Vagina (tissue), 2 donors: ENCODE data around the gene FSTL4. TPM values are rescaled to one million over a fixed set of nuclear protein-coding genes. Genes with fewer than 3 reads are reported as not detected.

Experiments
- DNase-seq, 2 donors: peaks; one replicate each; pipeline ENCODE4 v3.0.0-alpha.2; 2017; ENCODE audit errors: extremely low spot score in 2 of 2
- H3K27ac ChIP-seq: fragments of 200-600 bp; sonication (generic); one replicate; pipeline ENCODE4 v1.5.1; 2019
- H3K27me3 ChIP-seq: fragments of 200-600 bp; sonication (generic); one replicate; pipeline ENCODE4 v1.5.1; 2019
- H3K36me3 ChIP-seq, 2 donors: fragments of 200-600 bp; sonication (generic); one replicate each; pipeline ENCODE4 v1.5.1; 2017 to 2019
- H3K4me1 ChIP-seq: fragments of 200-600 bp; sonication (generic); one replicate; pipeline ENCODE4 v1.5.1; 2019
- H3K4me3 ChIP-seq, 2 donors: fragments of 200-600 bp; sonication (generic); 1 replicate in 1 of 2; 2 replicates in 1 of 2; pipeline ENCODE4 v1.5.1; 2016 to 2019
- H3K9me3 ChIP-seq: fragments of 200-600 bp; sonication (generic); one replicate; pipeline ENCODE4 v1.5.1; 2019
- CTCF ChIP-seq, 3 experiments: fragments of 450-650 bp in 2 of 3; fragments of 200-600 bp in 1 of 3; sonication (generic) in 1 of 3; IDR thresholded peaks; one replicate each; pipeline ENCODE4 v1.5.1; 2017 to 2019; ENCODE audit warnings: antibody characterized with exemption in 3 of 3, mild to moderate bottlenecking in 2 of 3, moderate library complexity in 2 of 3
- POLR2A ChIP-seq, 2 donors: fragments of 450-650 bp; IDR thresholded peaks; one replicate each; pipeline ENCODE4 v1.6.1; 2017; ENCODE audit warnings: antibody characterized with exemption in 2 of 2, mild to moderate bottlenecking in 2 of 2, moderate library complexity in 2 of 2
- POLR2AphosphoS5 ChIP-seq, 2 donors: sonication (generic); formaldehyde crosslinking; IDR thresholded peaks; one replicate each; pipeline ENCODE4 v1.9.0; 2017; ENCODE audit warnings: antibody characterized with exemption in 2 of 2, mild to moderate bottlenecking in 2 of 2, low read depth in 1 of 2; ENCODE audit not compliant: insufficient read depth in 1 of 2
- intact Hi-C: fragments of 100-400 bp; cut with DNase I; formaldehyde crosslinking; loops from one replicate; pipeline ENCODE4 v1.15.1; 2023
- total RNA-seq: library from RNA; depleted of rRNA; stranded (reverse); fragments of >200 nt; gene quantifications from one replicate; pipeline ENCODE4 v1.2.3, GENCODE V29; 2016

Gene FSTL4
- total RNA-seq, 1 donor from 2014 or later, result 3.7 TPM

- intact Hi-C loops, result no loop called here
- no peak overlapping the region for H3K27ac ChIP-seq
- no peaks in the 10 kb centered on the region for H3K4me1 ChIP-seq
- no peak for TF ChIP-seq POLR2A (IDR thresholded peaks at IDR 0.05)
- no peak for TF ChIP-seq CTCF (IDR thresholded peaks at IDR 0.05)
- TF ChIP-seq POLR2AphosphoS5 (IDR thresholded peaks at IDR 0.05; ENCODE audit: insufficient read depth in 1 of 2, low read depth in 1 of 2), result no peak
- DNase-seq, result peak; percentile 43 to 56
- H3K9me3 ChIP-seq, result no peaks in the 10 kb centered on the region
- H3K36me3 ChIP-seq, result no peaks in the 10 kb centered on the region
- no peaks in the 10 kb centered on the region for H3K27me3 ChIP-seq
- no peak overlapping the region for H3K4me3 ChIP-seq
These were observed 223.2 kb downstream of the FSTL4 start for GRCh38 chr5:133389066-133389590.

- peak; percentile 70 to 79 for DNase-seq
- intact Hi-C loops, result no loop called here
- Histone ChIP-seq H3K27me3 (no peaks in the 10 kb centered on the region), H3K9me3 (no peaks in the 10 kb centered on the region), H3K4me3 (no peak overlapping the region), H3K27ac (no peak overlapping the region), H3K4me1 (no peaks in the 10 kb centered on the region), H3K36me3 (no peaks in the 10 kb centered on the region)
- TF ChIP-seq CTCF (IDR thresholded peaks at IDR 0.05), result no peak
- TF ChIP-seq POLR2A (IDR thresholded peaks at IDR 0.05), result no peak
- no peak for TF ChIP-seq POLR2AphosphoS5 (IDR thresholded peaks at IDR 0.05; ENCODE audit: insufficient read depth in 1 of 2, low read depth in 1 of 2)
These were observed 224.7 kb downstream of the FSTL4 start for GRCh38 chr5:133387621-133388020.

- Histone ChIP-seq H3K4me1 (no peaks in the 10 kb centered on the region), H3K27ac (no peak overlapping the region), H3K27me3 (no peaks in the 10 kb centered on the region), H3K4me3 (no peak overlapping the region), H3K36me3 (no peaks in the 10 kb centered on the region), H3K9me3 (no peaks in the 10 kb centered on the region)
- intact Hi-C loops, result no loop called here
- no peak for TF ChIP-seq POLR2AphosphoS5 (IDR thresholded peaks at IDR 0.05; ENCODE audit: insufficient read depth in 1 of 2, low read depth in 1 of 2)
- no peak for TF ChIP-seq POLR2A (IDR thresholded peaks at IDR 0.05)
- TF ChIP-seq CTCF (IDR thresholded peaks at IDR 0.05), result no peak
- peak; percentile 49 to 74 for DNase-seq
These were observed 225.2 kb downstream of the FSTL4 start for GRCh38 chr5:133387091-133387490.

- no peaks in the 10 kb centered on the region for H3K9me3 ChIP-seq
- DNase-seq, result peak in 1 of 2 donors; percentile 32
- intact Hi-C loops, result no loop called here
- H3K36me3 ChIP-seq, result no peaks in the 10 kb centered on the region
- H3K27me3 ChIP-seq, result no peaks in the 10 kb centered on the region
- no peak overlapping the region for H3K27ac ChIP-seq
- no peak overlapping the region for H3K4me3 ChIP-seq
- no peaks in the 10 kb centered on the region for H3K4me1 ChIP-seq
- TF ChIP-seq POLR2A (IDR thresholded peaks at IDR 0.05) (no peak), CTCF (IDR thresholded peaks at IDR 0.05) (no peak), POLR2AphosphoS5 (IDR thresholded peaks at IDR 0.05; ENCODE audit: insufficient read depth in 1 of 2, low read depth in 1 of 2) (no peak)
These were observed 225.7 kb downstream of the FSTL4 start for GRCh38 chr5:133386662-133387061.

GRCh38 chr5:133385346-133385745, 227.0 kb downstream of the FSTL4 start:
- Histone ChIP-seq H3K9me3 (no peaks in the 10 kb centered on the region), H3K36me3 (no peaks in the 10 kb centered on the region), H3K27ac (no peak overlapping the region), H3K4me1 (no peaks in the 10 kb centered on the region), H3K27me3 (no peaks in the 10 kb centered on the region), H3K4me3 (no peak overlapping the region)
- TF ChIP-seq CTCF (IDR thresholded peaks at IDR 0.05) (no peak), POLR2A (IDR thresholded peaks at IDR 0.05) (no peak), POLR2AphosphoS5 (IDR thresholded peaks at IDR 0.05; ENCODE audit: insufficient read depth in 1 of 2, low read depth in 1 of 2) (no peak)
- peak; percentile 49 to 65 for DNase-seq
- intact Hi-C loops, result no loop called here
